ENCODE data around the gene DCTN2. TPM values are rescaled to one million over a fixed set of nuclear protein-coding genes. Genes with fewer than 3 reads are reported as not detected.
"Not testable (repeated sequence)": the region's sequence is repeated elsewhere in the genome, so short reads cannot be mapped to it uniquely, and the experiment has no call there.

Gene DCTN2
- polyA plus RNA-seq (ENCODE audit: insufficient read length in 3 of 3) = 100 to 1,000 TPM; 162 to 175 (median 171) TPM
- long read RNA-seq, donor 1, transcript DCTN2-209 (14 exons, 2,061 nt) = major isoform, 49 of 59 reads
- long read RNA-seq, donor 1, partial matches to known transcripts = 0 of 59 reads
- long read RNA-seq, donor 1, other reads (novel, unspliced or antisense) = 7 of 59 reads
- long read RNA-seq, donor 2, transcript DCTN2-209 (14 exons, 2,061 nt) = major isoform, 55 of 66 reads
- long read RNA-seq, donor 2, partial matches to known transcripts = 0 of 66 reads
- long read RNA-seq, donor 2, other reads (novel, unspliced or antisense) = 6 of 66 reads
- long read RNA-seq, donor 3, transcript DCTN2-207 (5 exons, 566 nt) = minor isoform, 6 of 64 reads
- long read RNA-seq, donor 3, transcript DCTN2-209 (14 exons, 2,061 nt) = major isoform, 39 of 64 reads
- long read RNA-seq, donor 3, partial matches to known transcripts = 5 of 64 reads
- long read RNA-seq, donor 3, other reads (novel, unspliced or antisense) = 14 of 64 reads
- long read RNA-seq, donor 4, transcript DCTN2-207 (5 exons, 566 nt) = minor isoform, 7 of 46 reads
- long read RNA-seq, donor 4, transcript DCTN2-209 (14 exons, 2,061 nt) = major isoform, 32 of 46 reads
- long read RNA-seq, donor 4, partial matches to known transcripts = 0 of 46 reads
- long read RNA-seq, donor 4, other reads (novel, unspliced or antisense) = 6 of 46 reads
- long read RNA-seq, donor 5, transcript DCTN2-209 (14 exons, 2,061 nt) = major isoform, 15 of 32 reads
- long read RNA-seq, donor 5, transcript DCTN2-207 (5 exons, 566 nt) = minor isoform, 9 of 32 reads
- long read RNA-seq, donor 5, partial matches to known transcripts = 8 of 32 reads
- long read RNA-seq, donor 5, other reads (novel, unspliced or antisense) = 0 of 32 reads
- long read RNA-seq, donor 6, transcript DCTN2-209 (14 exons, 2,061 nt) = major isoform, 29 of 51 reads
- long read RNA-seq, donor 6, partial matches to known transcripts = 12 of 51 reads
- long read RNA-seq, donor 6, other reads (novel, unspliced or antisense) = 7 of 51 reads
- long read RNA-seq, donor 7, transcript DCTN2-207 (5 exons, 566 nt) = minor isoform, 15 of 51 reads
- long read RNA-seq, donor 7, transcript DCTN2-209 (14 exons, 2,061 nt) = major isoform, 35 of 51 reads
- long read RNA-seq, donor 7, partial matches to known transcripts = 0 of 51 reads
- long read RNA-seq, donor 7, other reads (novel, unspliced or antisense) = 0 of 51 reads
- long read RNA-seq, donor 8, transcript DCTN2-209 (14 exons, 2,061 nt) = major isoform, 16 of 19 reads
- long read RNA-seq, donor 8, partial matches to known transcripts = 0 of 19 reads
- long read RNA-seq, donor 8, other reads (novel, unspliced or antisense) = 0 of 19 reads
- long read RNA-seq, donor 9, transcript DCTN2-207 (5 exons, 566 nt) = minor isoform, 5 of 56 reads
- long read RNA-seq, donor 9, transcript DCTN2-209 (14 exons, 2,061 nt) = major isoform, 38 of 56 reads
- long read RNA-seq, donor 9, partial matches to known transcripts = 0 of 56 reads
- long read RNA-seq, donor 9, other reads (novel, unspliced or antisense) = 12 of 56 reads
- long read RNA-seq, donor 10, transcript DCTN2-207 (5 exons, 566 nt) = minor isoform, 5 of 88 reads
- long read RNA-seq, donor 10, transcript DCTN2-209 (14 exons, 2,061 nt) = major isoform, 28 of 88 reads
- long read RNA-seq, donor 10, partial matches to known transcripts = 48 of 88 reads
- long read RNA-seq, donor 10, other reads (novel, unspliced or antisense) = 6 of 88 reads
- long read RNA-seq, donor 11, transcript DCTN2-209 (14 exons, 2,061 nt) = major isoform, 22 of 37 reads
- long read RNA-seq, donor 11, transcript DCTN2-207 (5 exons, 566 nt) = minor isoform, 9 of 37 reads
- long read RNA-seq, donor 11, partial matches to known transcripts = 0 of 37 reads
- long read RNA-seq, donor 11, other reads (novel, unspliced or antisense) = 6 of 37 reads
- long read RNA-seq, donor 12, transcript DCTN2-209 (14 exons, 2,061 nt) = major isoform, 45 of 70 reads
- long read RNA-seq, donor 12, partial matches to known transcripts = 0 of 70 reads
- long read RNA-seq, donor 12, other reads (novel, unspliced or antisense) = 18 of 70 reads
- long read RNA-seq, donor 13, transcript DCTN2-209 (14 exons, 2,061 nt) = major isoform, 16 of 23 reads
- long read RNA-seq, donor 13, partial matches to known transcripts = 0 of 23 reads
- long read RNA-seq, donor 13, other reads (novel, unspliced or antisense) = 0 of 23 reads
- long read RNA-seq, donor 14 = 0 reads
- long read RNA-seq, donor 15, transcript DCTN2-209 (14 exons, 2,061 nt) = major isoform, 40 of 77 reads
- long read RNA-seq, donor 15, partial matches to known transcripts = 7 of 77 reads
- long read RNA-seq, donor 15, other reads (novel, unspliced or antisense) = 27 of 77 reads
- long read RNA-seq, donor 16, transcript DCTN2-209 (14 exons, 2,061 nt) = major isoform, 35 of 59 reads
- long read RNA-seq, donor 16, partial matches to known transcripts = 10 of 59 reads
- long read RNA-seq, donor 16, other reads (novel, unspliced or antisense) = 10 of 59 reads

- DNase-seq = peak; percentile 96
These were observed at the start of gene DCTN2 for GRCh38 chr12:57546438-57547287. DCTN2 (minus strand) TSS chr12:57547192; CDS start chr12:57547063, 129 bp downstream.

GRCh38 chr12:57593187-57593586 lies 46.2 kb upstream of the DCTN2 start:
- no peak for DNase-seq

- DNase-seq = no peak
These were observed 45.7 kb upstream of the DCTN2 start for GRCh38 chr12:57592551-57593165.

- no peak for DNase-seq
These were observed 44.9 kb upstream of the DCTN2 start for GRCh38 chr12:57591782-57592325.

- peak; percentile 78 for DNase-seq
These were observed 44.1 kb upstream of the DCTN2 start, which contains the start of gene PIP4K2C for GRCh38 chr12:57590864-57591781. PIP4K2C (plus strand) TSS chr12:57591192; CDS start chr12:57591290, 98 bp downstream.

DNA sequence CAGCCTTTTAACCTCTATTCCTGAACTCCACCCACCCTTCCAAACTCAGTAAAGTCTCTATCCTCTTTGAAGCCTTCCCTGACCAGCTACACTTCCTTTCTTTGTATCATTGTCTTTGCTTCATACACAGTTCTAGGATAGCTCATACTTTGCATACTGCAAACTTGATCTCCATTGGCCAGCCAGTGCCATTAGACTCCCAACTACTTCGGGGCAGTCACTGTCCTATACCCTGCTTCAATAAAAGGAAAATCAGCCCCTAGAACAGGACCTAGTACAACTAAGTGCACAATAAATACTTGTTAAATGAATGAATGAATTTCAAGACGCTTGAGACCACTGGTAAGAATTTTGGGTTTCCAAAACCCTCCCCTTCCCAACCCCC lies 43.5 kb upstream of the DCTN2 start:
- DNase-seq = no peak

DNA sequence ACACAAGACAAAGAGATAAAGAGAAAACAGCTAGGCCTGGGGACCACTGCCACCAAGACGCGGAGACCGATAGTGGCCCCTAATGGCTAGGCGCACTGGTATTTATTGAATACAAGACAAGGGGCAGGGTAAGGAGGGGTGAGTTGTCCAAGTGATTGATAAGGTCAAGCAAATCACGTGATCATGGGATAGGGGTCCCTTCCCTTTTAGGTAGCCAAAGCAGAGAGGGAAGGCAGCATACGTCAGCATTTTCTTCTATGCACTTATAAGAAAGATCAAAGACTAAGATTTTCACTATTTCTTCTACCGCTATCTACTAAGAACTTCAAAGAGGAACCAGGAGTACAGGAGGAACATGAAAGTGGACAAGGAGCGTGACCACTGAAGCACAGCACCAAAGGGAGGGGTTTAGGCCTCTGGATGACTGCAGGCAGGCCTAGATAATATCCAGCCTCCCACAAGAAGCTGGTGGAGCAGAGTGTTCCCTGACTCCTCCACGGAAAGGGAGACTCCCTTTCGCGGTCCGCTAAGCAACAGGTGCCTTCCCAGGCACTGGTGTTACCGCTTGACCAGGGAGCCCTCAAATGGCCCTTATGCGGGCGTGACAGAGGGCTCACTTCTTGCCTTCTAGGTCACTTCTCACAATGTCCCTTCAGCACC lies 42.1 kb upstream of the DCTN2 start:
- DNase-seq = not testable (repeated sequence)

- no peak for DNase-seq
These were observed 39.9 kb upstream of the DCTN2 start for GRCh38 chr12:57586832-57587429.

DNA sequence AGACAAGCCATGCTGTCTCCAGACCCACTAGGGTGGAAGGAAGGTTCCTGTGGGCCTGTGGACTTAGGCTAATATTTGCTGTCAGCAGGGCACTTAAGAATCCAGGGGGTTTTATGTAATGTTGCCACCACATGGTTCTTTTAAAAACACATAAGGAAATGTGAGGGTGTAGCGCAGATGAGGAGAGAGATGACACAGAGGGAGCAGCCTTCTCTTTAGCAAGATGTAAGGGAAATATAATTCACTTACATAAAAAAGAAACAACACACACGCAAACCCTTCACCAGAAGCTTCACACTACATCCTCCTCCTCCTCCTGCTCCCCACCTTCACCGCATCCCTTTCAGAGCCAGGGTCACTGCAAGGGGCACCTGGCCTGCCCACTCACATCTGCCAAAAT lies 39.1 kb upstream of the DCTN2 start:
- DNase-seq = no peak

DNA sequence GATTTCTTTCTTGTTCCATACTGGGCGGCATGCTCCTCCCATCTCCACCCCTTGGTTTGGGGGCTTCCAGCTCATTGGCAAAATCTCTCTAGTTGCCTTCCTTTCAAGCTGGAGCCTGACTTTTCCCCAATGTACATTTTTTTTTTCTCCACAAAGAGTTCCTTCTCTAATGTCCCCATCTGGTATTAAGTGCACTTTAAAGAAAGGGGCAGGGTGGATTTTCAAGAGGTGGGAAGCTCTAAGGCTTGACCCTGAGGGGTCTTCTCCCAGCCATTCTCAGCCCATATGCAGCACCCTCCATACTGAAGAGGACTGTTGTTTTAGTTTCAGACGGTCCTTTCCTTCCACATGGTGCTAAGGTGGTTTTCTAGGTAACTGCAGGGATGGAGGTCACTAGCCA lies 38.2 kb upstream of the DCTN2 start:
- DNase-seq = no peak

GRCh38 chr12:57584690-57585089 lies 37.7 kb upstream of the DCTN2 start:
- no peak for DNase-seq

- DNase-seq = no peak
These were observed 37.1 kb upstream of the DCTN2 start for GRCh38 chr12:57584050-57584449.

DNA sequence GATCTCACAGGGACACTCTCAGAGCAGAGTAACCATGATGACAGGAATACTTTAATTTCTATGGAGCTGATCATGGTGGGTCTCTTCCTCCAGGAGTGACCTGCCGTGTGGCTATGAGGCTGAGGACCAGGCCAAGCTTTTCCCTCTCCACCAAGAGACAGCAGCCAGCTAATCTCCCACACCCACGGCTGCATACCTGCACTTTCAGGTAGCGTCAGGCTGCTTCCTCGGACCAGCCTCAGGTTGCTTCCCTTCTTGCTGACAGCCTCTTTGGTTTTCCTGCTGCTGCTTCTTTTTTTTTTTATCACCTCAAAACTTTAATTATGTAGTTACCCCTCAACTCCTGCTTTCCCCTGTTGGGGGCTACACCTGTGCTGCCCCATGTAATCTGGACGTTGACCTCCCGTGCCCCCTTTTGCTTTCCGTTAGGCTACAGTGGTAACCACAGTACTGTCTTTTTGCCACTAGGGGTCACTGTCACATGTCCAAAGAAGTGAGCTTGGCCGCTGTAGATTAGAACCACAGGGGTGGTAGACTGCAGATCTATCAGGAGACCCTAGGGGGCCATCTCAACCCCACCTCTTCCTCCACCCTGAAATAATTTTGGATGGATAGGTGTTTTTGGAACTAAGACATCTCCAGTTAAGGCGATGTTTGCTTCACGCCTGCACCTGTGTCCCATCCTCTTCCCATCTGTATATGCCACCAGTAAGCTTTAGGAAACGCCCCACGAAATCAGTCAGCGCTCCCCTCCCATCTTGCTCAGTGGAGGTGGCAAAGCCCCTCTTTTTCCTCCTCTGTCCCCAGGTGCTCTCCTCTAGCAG lies 36.2 kb upstream of the DCTN2 start:
- peak; percentile 74 for DNase-seq

DNA sequence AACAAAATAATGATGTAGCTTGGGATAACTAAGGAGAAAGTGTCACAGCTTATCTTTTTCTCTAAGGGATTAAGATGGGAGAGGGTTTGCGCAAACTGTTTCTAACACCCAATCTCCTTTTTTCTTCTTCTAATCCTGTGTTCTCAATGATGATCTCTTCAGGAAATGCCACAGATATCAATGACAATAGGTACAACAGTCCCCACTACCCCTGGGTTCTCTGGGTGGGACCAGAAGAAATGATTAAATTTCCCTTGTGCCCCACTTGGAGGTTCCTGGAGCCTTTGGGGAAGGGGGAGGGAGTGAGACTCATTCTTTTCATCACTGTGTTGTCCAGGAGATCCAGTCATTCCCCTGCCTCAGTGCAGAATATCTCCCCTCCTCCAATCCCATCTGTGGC lies 35.4 kb upstream of the DCTN2 start:
- DNase-seq = no peak
